Chondrocyte (in vitro differentiated cells): ENCODE data around the gene ZNF582. TPM values are rescaled to one million over a fixed set of nuclear protein-coding genes. Genes with fewer than 3 reads are reported as not detected.

Experiments
- DNase-seq: peaks from one replicate; pipeline ENCODE4 v3.0.0; 2021; ENCODE audit warnings: mixed read lengths, low spot score
- H3K27ac Mint-ChIP-seq: one replicate; pipeline ENCODE4 v1.8.0; 2021; ENCODE audit warnings: mild to moderate bottlenecking, moderate library complexity, mixed read lengths; ENCODE audit not compliant: unreplicated experiment
- H3K27me3 Mint-ChIP-seq: 2 replicates; pipeline ENCODE4 v1.8.0; 2021; ENCODE audit warnings: low read depth, mixed read lengths
- H3K36me3 Mint-ChIP-seq: 2 replicates; pipeline ENCODE4 v1.8.0; 2021; ENCODE audit warnings: low read depth, mixed read lengths
- H3K4me1 Mint-ChIP-seq: 2 replicates; pipeline ENCODE4 v1.8.0; 2021; ENCODE audit warnings: low read depth, mild to moderate bottlenecking, mixed read lengths
- H3K4me3 Mint-ChIP-seq: one replicate; pipeline ENCODE4 v1.8.0; 2021; ENCODE audit warnings: mild to moderate bottlenecking, moderate library complexity, mixed read lengths; ENCODE audit not compliant: unreplicated experiment
- H3K9me3 Mint-ChIP-seq: 2 replicates; pipeline ENCODE4 v1.8.0; 2021; ENCODE audit warnings: low read depth, mixed read lengths
- total RNA-seq: library from RNA; stranded (reverse); gene quantifications from 3 replicates; pipeline ENCODE4 v1.2.1, GENCODE V29; 2021
- TF ChIP-seq, protein P1 (sequence below): fragments of 200-600 bp; sonication (generic); IDR thresholded peaks from 2 replicates; pipeline ENCODE4 v1.5.0; 2021; ENCODE audit warnings: antibody characterized with exemption, mild to moderate bottlenecking, moderate library complexity

The ZNF582 gene
- total RNA-seq, 1 donor from 2014 or later: 2.3 TPM

- no peak overlapping the region for H3K27ac Mint-ChIP-seq
Observed at GRCh38 chr19:56404705-56405056, 11.3 kb upstream of the ZNF582 start.

DNA sequence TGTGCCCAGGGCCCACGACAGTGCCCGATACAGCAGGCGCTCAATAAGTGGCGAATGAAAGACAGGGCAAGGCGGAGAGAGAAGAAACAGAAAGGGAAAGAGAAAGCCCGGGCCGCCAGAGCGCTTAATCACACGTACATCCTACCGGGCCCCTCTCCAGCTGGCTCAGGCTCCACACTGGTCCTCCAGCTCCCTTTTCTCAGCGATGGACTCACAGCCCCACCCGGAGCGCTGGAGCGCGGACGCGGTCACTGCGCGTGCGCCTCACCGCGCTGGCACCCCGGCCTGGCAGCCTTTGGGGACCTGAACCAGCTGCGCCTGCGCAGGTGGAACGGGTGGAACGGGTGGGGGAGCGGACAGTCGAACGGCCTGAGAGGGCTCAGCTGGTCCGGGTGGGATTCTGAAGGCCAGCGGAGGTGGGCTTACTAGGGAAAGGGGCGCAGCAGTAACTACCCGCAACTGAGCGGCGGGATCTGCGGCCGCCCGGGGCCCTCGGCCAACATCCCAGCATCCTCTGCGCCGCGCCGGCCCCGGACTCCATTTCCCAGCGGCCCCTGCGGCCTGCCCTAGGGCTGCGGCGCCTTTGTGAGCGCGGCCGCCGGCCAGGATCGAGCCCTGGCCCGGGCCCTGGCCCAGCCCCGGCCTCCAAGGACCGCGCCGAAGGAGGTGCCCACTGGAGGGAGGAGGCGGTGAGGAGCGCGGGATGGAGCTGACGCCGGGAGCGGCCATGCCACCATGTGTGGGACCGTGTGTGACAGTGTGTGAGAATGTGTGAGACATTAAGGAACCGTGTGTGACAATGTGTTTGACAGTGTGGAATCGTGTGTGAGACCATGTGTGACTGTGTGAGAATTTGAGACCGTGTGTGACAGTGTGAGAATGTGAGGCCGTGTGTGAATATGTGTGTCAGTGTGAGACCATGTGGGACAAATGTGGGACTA is 10.7 kb upstream of the ZNF582 start, which contains the start of gene ZNF583:
Gene ZNF583 (plus strand): TSS at position 569 of the 941 bp plus-strand sequence. CDS start 2,783 bp downstream, outside the sequence.
- peaks cover 53% of the 10 kb centered on the region for H3K36me3 Mint-ChIP-seq
- TF ChIP-seq, protein P1, sequence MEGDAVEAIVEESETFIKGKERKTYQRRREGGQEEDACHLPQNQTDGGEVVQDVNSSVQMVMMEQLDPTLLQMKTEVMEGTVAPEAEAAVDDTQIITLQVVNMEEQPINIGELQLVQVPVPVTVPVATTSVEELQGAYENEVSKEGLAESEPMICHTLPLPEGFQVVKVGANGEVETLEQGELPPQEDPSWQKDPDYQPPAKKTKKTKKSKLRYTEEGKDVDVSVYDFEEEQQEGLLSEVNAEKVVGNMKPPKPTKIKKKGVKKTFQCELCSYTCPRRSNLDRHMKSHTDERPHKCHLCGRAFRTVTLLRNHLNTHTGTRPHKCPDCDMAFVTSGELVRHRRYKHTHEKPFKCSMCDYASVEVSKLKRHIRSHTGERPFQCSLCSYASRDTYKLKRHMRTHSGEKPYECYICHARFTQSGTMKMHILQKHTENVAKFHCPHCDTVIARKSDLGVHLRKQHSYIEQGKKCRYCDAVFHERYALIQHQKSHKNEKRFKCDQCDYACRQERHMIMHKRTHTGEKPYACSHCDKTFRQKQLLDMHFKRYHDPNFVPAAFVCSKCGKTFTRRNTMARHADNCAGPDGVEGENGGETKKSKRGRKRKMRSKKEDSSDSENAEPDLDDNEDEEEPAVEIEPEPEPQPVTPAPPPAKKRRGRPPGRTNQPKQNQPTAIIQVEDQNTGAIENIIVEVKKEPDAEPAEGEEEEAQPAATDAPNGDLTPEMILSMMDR: no peak
- peak; percentile 97 for DNase-seq
- H3K27me3 Mint-ChIP-seq: no peaks in the 10 kb centered on the region
- H3K4me3 Mint-ChIP-seq: peak within 1 kb of the TSS; percentile 74
- peaks cover 21% of the 10 kb centered on the region for H3K4me1 Mint-ChIP-seq
- H3K9me3 Mint-ChIP-seq: peaks cover 81% of the 10 kb centered on the region
- H3K27ac Mint-ChIP-seq: peak within 1 kb of the TSS; percentile 89

More at GRCh38 chr19:56404705-56405056, 11.3 kb upstream of the ZNF582 start:
- Mint-ChIP-seq H3K4me3 (peak overlapping the region; percentile 74), H3K9me3 (peaks cover 76% of the 10 kb centered on the region), H3K36me3 (peaks cover 49% of the 10 kb centered on the region), H3K27me3 (no peaks in the 10 kb centered on the region), H3K4me1 (peaks cover 21% of the 10 kb centered on the region)
- no peak for DNase-seq
- TF ChIP-seq, protein P1: no peak

GRCh38 chr19:56403261-56403660 is 9.9 kb upstream of the ZNF582 start:
- Mint-ChIP-seq H3K27ac (peak overlapping the region; percentile 89), H3K27me3 (no peaks in the 10 kb centered on the region), H3K4me1 (peaks cover 21% of the 10 kb centered on the region), H3K36me3 (peaks cover 52% of the 10 kb centered on the region), H3K4me3 (peak overlapping the region; percentile 74), H3K9me3 (peaks cover 80% of the 10 kb centered on the region)
- no peak for DNase-seq
- TF ChIP-seq, protein P1: no peak

DNA sequence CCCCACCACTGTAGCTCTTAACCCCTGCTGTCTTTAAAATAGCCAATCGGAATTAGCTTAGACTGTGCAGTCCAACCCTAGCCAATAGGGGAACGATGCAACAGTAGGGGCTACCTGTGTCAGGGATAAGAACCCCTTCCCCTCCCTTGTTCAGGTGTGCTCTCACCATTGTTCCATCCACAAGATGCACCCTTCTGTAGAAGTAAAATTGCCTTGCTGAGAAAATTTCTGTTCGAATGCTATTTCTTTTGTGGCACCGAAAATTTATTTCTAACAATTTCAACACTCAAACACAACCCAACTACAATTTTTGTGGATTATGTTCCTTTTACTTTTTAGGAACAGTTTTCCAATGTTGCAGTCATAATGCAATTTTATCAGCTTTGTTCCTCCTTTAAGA is 7.2 kb upstream of the ZNF582 start:
- Mint-ChIP-seq H3K36me3 (peaks cover 41% of the 10 kb centered on the region), H3K4me3 (no peak overlapping the region), H3K27me3 (no peaks in the 10 kb centered on the region), H3K4me1 (peaks cover 20% of the 10 kb centered on the region), H3K27ac (no peak overlapping the region), H3K9me3 (peaks cover 73% of the 10 kb centered on the region)
- DNase-seq: no peak
- TF ChIP-seq, protein P1: no peak

- Mint-ChIP-seq H3K4me3 (no peak overlapping the region), H3K9me3 (peaks cover 78% of the 10 kb centered on the region), H3K4me1 (peaks cover 9% of the 10 kb centered on the region), H3K36me3 (peaks cover 31% of the 10 kb centered on the region), H3K27me3 (no peaks in the 10 kb centered on the region), H3K27ac (no peak overlapping the region)
- no peak for DNase-seq
- TF ChIP-seq, protein P1: no peak
Observed at GRCh38 chr19:56398809-56399208, 5.5 kb upstream of the ZNF582 start.
